ENCODE results near the gene MSRB3. TPM values are rescaled to one million over a fixed set of nuclear protein-coding genes. Genes with fewer than 3 reads are reported as not detected.

Gene MSRB3
- total RNA-seq, 1 donor from 2014 or later = 3.7 TPM

DNA sequence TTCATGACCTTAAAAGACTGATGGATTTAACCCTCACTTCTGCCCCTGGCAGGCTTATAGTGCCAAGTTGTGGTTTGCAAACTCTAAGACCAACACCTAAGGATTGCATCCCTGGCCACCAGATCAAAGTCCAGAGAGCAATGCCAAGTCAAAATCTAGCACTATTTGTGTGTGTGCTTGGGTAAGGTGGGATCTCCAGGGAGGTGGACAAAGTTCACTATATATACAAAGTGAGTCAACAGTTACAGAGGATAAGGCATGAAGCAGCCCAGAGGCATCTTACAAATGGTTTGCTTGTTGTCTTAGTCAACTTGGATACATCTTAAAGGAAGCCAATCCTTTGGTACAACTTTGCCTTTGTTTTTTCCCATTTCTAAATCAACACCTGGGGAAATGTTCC lies 137.3 kb downstream of the MSRB3 start:
- H3K4me3 ChIP-seq = no peak overlapping the region
- Mint-ChIP-seq H3K36me3 (peaks cover 5% of the 10 kb centered on the region), H3K9me3 (peaks cover 8% of the 10 kb centered on the region), H3K4me3 (no peak overlapping the region), H3K4me1 (no peaks in the 10 kb centered on the region), H3K27ac (no peak overlapping the region), H3K27me3 (ENCODE audit: insufficient read depth, low read depth) (peaks cover 2% of the 10 kb centered on the region)
- H3F3A ChIP-seq (ENCODE audit: low read depth) = no peaks in the 10 kb centered on the region
- H3K4me1 ChIP-seq = no peaks in the 10 kb centered on the region
- DNase-seq (ENCODE audit: low spot score) = no peak
- no peaks in the 10 kb centered on the region for H4K20me1 ChIP-seq (ENCODE audit: low read depth)
- no peak overlapping the region for H3K27ac ChIP-seq
- H3K79me2 ChIP-seq (ENCODE audit: low read depth) = no peaks in the 10 kb centered on the region
- H3K9me3 ChIP-seq (ENCODE audit: low read depth) = no peaks in the 10 kb centered on the region
- TF ChIP-seq EZH2phosphoT487 (IDR thresholded peaks at IDR 0.05) (no peak), EZH2 (IDR thresholded peaks at IDR 0.05) (no peak)
- TF ChIP-seq, protein P1, sequence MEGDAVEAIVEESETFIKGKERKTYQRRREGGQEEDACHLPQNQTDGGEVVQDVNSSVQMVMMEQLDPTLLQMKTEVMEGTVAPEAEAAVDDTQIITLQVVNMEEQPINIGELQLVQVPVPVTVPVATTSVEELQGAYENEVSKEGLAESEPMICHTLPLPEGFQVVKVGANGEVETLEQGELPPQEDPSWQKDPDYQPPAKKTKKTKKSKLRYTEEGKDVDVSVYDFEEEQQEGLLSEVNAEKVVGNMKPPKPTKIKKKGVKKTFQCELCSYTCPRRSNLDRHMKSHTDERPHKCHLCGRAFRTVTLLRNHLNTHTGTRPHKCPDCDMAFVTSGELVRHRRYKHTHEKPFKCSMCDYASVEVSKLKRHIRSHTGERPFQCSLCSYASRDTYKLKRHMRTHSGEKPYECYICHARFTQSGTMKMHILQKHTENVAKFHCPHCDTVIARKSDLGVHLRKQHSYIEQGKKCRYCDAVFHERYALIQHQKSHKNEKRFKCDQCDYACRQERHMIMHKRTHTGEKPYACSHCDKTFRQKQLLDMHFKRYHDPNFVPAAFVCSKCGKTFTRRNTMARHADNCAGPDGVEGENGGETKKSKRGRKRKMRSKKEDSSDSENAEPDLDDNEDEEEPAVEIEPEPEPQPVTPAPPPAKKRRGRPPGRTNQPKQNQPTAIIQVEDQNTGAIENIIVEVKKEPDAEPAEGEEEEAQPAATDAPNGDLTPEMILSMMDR (IDR thresholded peaks at IDR 0.05) = no peak
- no peak overlapping the region for H2AFZ ChIP-seq (replicated peaks)
- H3K36me3 ChIP-seq = no peaks in the 10 kb centered on the region
- no peak overlapping the region for H3K9ac ChIP-seq
- H3K4me2 ChIP-seq = no peak overlapping the region
- no peaks in the 10 kb centered on the region for H3K27me3 ChIP-seq

DNA sequence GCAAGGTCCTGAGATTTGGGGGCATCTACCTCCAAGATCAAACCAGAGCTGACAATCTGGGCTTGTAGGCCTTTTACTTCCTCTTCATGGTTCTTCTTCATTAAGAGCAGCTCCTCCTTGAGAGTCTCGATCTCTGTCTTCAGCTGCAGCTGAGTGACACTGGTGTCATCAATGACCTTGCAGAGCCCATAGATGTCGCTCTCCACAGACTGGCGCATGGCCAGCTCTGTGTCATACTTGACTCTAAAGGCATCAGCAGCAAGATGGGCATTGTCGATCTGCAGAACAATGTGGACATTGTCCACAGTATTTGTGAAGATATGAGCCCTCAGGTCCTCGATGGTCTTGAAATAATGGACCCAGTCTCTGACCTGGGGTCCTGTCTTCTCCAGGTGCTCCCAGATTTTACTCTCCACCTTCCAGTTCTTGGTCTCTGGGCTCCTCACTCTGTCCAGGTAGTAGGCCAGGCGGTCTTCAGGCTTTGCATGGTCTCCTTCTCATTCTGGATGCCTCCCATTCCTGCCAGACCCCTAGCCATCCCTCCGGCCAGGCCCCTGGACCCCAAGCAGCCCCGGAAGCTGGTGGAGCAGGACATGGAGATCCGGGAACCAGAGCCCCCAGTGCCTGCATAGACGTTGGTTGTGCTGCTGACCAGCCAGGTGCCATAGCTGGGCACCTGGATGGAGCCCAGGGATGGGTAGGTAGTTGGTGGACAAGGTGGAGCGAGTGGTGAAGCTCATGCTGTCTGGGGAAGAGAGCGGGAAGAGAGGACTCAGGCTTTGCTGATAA lies 141.0 kb downstream of the MSRB3 start:
- Histone ChIP-seq H3K9ac (no peak overlapping the region), H3K4me2 (no peak overlapping the region), H3K36me3 (no peaks in the 10 kb centered on the region), H3K9me3 (ENCODE audit: low read depth) (no peaks in the 10 kb centered on the region), H3K4me1 (no peaks in the 10 kb centered on the region), H4K20me1 (ENCODE audit: low read depth) (no peaks in the 10 kb centered on the region), H2AFZ (replicated peaks) (no peak overlapping the region), H3K4me3 (no peak overlapping the region), H3K27ac (no peak overlapping the region), H3F3A (ENCODE audit: low read depth) (no peaks in the 10 kb centered on the region), H3K79me2 (ENCODE audit: low read depth) (no peaks in the 10 kb centered on the region), H3K27me3 (no peaks in the 10 kb centered on the region)
- Mint-ChIP-seq H3K9me3 (peaks cover 25% of the 10 kb centered on the region), H3K4me1 (no peaks in the 10 kb centered on the region), H3K36me3 (peaks cover 9% of the 10 kb centered on the region), H3K4me3 (no peak overlapping the region), H3K27me3 (ENCODE audit: insufficient read depth, low read depth) (peaks cover 2% of the 10 kb centered on the region), H3K27ac (no peak overlapping the region)
- no peak for TF ChIP-seq EZH2phosphoT487 (IDR thresholded peaks at IDR 0.05)
- TF ChIP-seq EZH2 (IDR thresholded peaks at IDR 0.05) = no peak
- TF ChIP-seq, protein P1 (IDR thresholded peaks at IDR 0.05) = no peak
- DNase-seq (ENCODE audit: low spot score) = no peak

DNA sequence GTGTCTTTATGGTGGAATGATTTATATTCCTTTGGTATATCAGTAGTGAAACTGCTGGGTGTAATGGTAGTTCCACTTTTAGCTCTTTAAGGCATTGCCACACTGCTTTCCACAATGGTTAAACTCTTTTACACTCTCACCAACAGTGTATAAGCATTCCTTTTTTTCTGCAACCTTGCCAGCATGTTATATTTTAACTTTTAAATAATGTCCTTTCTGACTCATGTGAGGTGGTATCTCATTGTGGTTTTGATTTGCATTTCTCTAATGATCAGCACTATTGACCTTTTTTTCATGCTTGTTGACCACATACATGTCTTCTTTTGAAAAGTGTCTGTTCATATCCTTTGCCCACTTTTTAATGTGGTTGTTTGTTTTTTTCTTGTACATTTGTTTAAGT lies 142.5 kb downstream of the MSRB3 start:
- Histone ChIP-seq H3K4me2 (no peak overlapping the region), H3K4me1 (no peaks in the 10 kb centered on the region)
- peaks cover 25% of the 10 kb centered on the region for H3K9me3 Mint-ChIP-seq

More for the DNA sequence above, 142.5 kb downstream of the MSRB3 start:
- Histone ChIP-seq H3F3A (ENCODE audit: low read depth) (no peaks in the 10 kb centered on the region), H3K79me2 (ENCODE audit: low read depth) (no peaks in the 10 kb centered on the region), H4K20me1 (ENCODE audit: low read depth) (no peaks in the 10 kb centered on the region), H3K4me3 (no peak overlapping the region), H3K27me3 (no peaks in the 10 kb centered on the region), H2AFZ (replicated peaks) (no peak overlapping the region), H3K9ac (no peak overlapping the region), H3K36me3 (no peaks in the 10 kb centered on the region), H3K9me3 (ENCODE audit: low read depth) (no peaks in the 10 kb centered on the region), H3K27ac (no peak overlapping the region)
- TF ChIP-seq EZH2phosphoT487 (IDR thresholded peaks at IDR 0.05) (no peak), EZH2 (IDR thresholded peaks at IDR 0.05) (no peak)
- TF ChIP-seq, protein P1 (IDR thresholded peaks at IDR 0.05) = no peak
- H3K36me3 Mint-ChIP-seq = peaks cover 9% of the 10 kb centered on the region
- no peak overlapping the region for H3K4me3 Mint-ChIP-seq
- H3K4me1 Mint-ChIP-seq = no peaks in the 10 kb centered on the region
- peaks cover 2% of the 10 kb centered on the region for H3K27me3 Mint-ChIP-seq (ENCODE audit: insufficient read depth, low read depth)
- DNase-seq (ENCODE audit: low spot score) = no peak
- no peak overlapping the region for H3K27ac Mint-ChIP-seq
